Hepatocyte (in vitro differentiated cells): ENCODE results near the gene IER3. TPM values are rescaled to one million over a fixed set of nuclear protein-coding genes. Genes with fewer than 3 reads are reported as not detected.

Experiments
- DNase-seq: peaks from one replicate; pipeline ENCODE4 v3.0.0-alpha.2; 2016; ENCODE audit warnings: low spot score
- H2AFZ ChIP-seq: fragments of 200-600 bp; sonication (generic); 2 replicates; pipeline ENCODE4 v1.6.0; 2016; ENCODE audit warnings: antibody characterized with exemption, mild to moderate bottlenecking
- H3K27ac ChIP-seq: fragments of 200-600 bp; sonication (generic); 2 replicates; pipeline ENCODE4 v1.5.1; 2016; ENCODE audit warnings: mild to moderate bottlenecking
- H3K27me3 ChIP-seq: fragments of 200-600 bp; sonication (generic); 2 replicates; pipeline ENCODE4 v1.6.1; 2016
- H3K36me3 ChIP-seq: fragments of 200-600 bp; sonication (generic); replicated peaks from 2 replicates; pipeline ENCODE4 v1.5.1; 2016; ENCODE audit warnings: low read depth; ENCODE audit not compliant: insufficient read depth
- H3K4me1 ChIP-seq: fragments of 200-600 bp; sonication (generic); 2 replicates; pipeline ENCODE4 v1.5.1; 2016; ENCODE audit warnings: mild to moderate bottlenecking, moderate library complexity; ENCODE audit not compliant: insufficient read depth
- H3K4me2 ChIP-seq: fragments of 200-600 bp; sonication (generic); 2 replicates; pipeline ENCODE4 v1.6.0; 2016
- H3K4me3 ChIP-seq: fragments of 200-600 bp; sonication (generic); 2 replicates; pipeline ENCODE4 v1.5.1; 2016; ENCODE audit warnings: mild to moderate bottlenecking
- H3K79me2 ChIP-seq: fragments of 200-600 bp; sonication (generic); 2 replicates; pipeline ENCODE4 v1.6.0; 2017; ENCODE audit warnings: mild to moderate bottlenecking
- H3K9me2 ChIP-seq: fragments of 200-600 bp; sonication (generic); replicated peaks from 2 replicates; pipeline ENCODE4 v1.6.0; 2017; ENCODE audit warnings: mild to moderate bottlenecking; ENCODE audit not compliant: insufficient read depth
- H3K9me3 ChIP-seq: fragments of 200-600 bp; sonication (generic); 2 replicates; pipeline ENCODE4 v1.5.1; 2016; ENCODE audit warnings: low read depth, mild to moderate bottlenecking
- H4K20me1 ChIP-seq: fragments of 200-600 bp; sonication (generic); 2 replicates; pipeline ENCODE4 v1.6.0; 2016; ENCODE audit warnings: mild to moderate bottlenecking; ENCODE audit not compliant: insufficient read depth, poor library complexity, severe bottlenecking
- CTCF ChIP-seq: fragments of 200-600 bp; sonication (generic); IDR thresholded peaks from 2 replicates; pipeline ENCODE4 v1.5.1; 2016; ENCODE audit warnings: antibody characterized with exemption, mild to moderate bottlenecking; ENCODE audit not compliant: poor library complexity
- EZH2 ChIP-seq: fragments of 200-600 bp; sonication (generic); IDR thresholded peaks from 2 replicates; pipeline ENCODE4 v1.6.1; 2016; ENCODE audit warnings: antibody characterized with exemption, mild to moderate bottlenecking, borderline replicate concordance
- EZH2phosphoT487 ChIP-seq: fragments of 200-600 bp; sonication (generic); IDR thresholded peaks from one replicate; pipeline ENCODE4 v1.6.1; 2018; ENCODE audit warnings: antibody characterized with exemption, mild to moderate bottlenecking, low read depth, moderate library complexity; ENCODE audit not compliant: unreplicated experiment, severe bottlenecking
- WGBS: methylation state at CpG from one replicate; pipeline ENCODE4 v1.1.6; 2016; ENCODE audit warnings: low lambda C conversion rate; ENCODE audit errors: missing lambda C conversion rate; 5-methylcytosine and 5-hydroxymethylcytosine counted together
- polyA plus RNA-seq: library from polyadenylated mRNA; unstranded; fragments of >200 nt; fragmentation: Nextera tagmentation; extraction: Ambion mirVana; gene quantifications from 2 replicates; pipeline ENCODE4 v1.2.1, GENCODE V29; 2016
- total RNA-seq: library from RNA; depleted of rRNA; stranded (reverse); fragments of >200 nt; gene quantifications from 2 replicates; pipeline ENCODE4 v1.2.3, GENCODE V29; 2014

IER3 gene
- total and polyA plus RNA-seq, 2 experiments from 2014 or later: 159 to 193 TPM

GRCh38 chr6:30749554-30750378, 5.4 kb upstream of the IER3 start:
- peak; percentile 87 for DNase-seq
- peak overlapping the region; percentile 35 for H3K4me2 ChIP-seq
- H3K27ac ChIP-seq: peak overlapping the region; percentile 91
- H3K79me2 ChIP-seq: no peaks in the 10 kb centered on the region
- H3K4me1 ChIP-seq: peaks cover 48% of the 10 kb centered on the region
- no peaks in the 10 kb centered on the region for H3K27me3 ChIP-seq
- H3K9me3 ChIP-seq: no peaks in the 10 kb centered on the region
- H3K9me2 ChIP-seq: no peaks in the 10 kb centered on the region
- 59% methylated on average over 12 of the region's 12 CpGs for WGBS
- H2AFZ ChIP-seq: no peak overlapping the region
- no peaks in the 10 kb centered on the region for H3K36me3 ChIP-seq
- H3K4me3 ChIP-seq: no peak overlapping the region
- no peaks in the 10 kb centered on the region for H4K20me1 ChIP-seq
- TF ChIP-seq CTCF (no peak), EZH2phosphoT487 (no peak), EZH2 (no peak)

- peak overlapping the region; percentile 21 for H3K4me2 ChIP-seq
- H3K4me3 ChIP-seq: no peak overlapping the region
- peak overlapping the region; percentile 91 for H3K27ac ChIP-seq
- no peaks in the 10 kb centered on the region for H3K27me3 ChIP-seq
- WGBS: 52% methylated on average over 8 of the region's 8 CpGs
- no peak for DNase-seq
- H4K20me1 ChIP-seq: no peaks in the 10 kb centered on the region
- H3K36me3 ChIP-seq: no peaks in the 10 kb centered on the region
- no peaks in the 10 kb centered on the region for H3K9me3 ChIP-seq
- peaks cover 48% of the 10 kb centered on the region for H3K4me1 ChIP-seq
- TF ChIP-seq EZH2 (no peak), EZH2phosphoT487 (no peak)
- H3K9me2 ChIP-seq: no peaks in the 10 kb centered on the region
- no peak overlapping the region for H2AFZ ChIP-seq
- peaks cover 2% of the 10 kb centered on the region for H3K79me2 ChIP-seq
These were observed 4.6 kb upstream of the IER3 start for GRCh38 chr6:30748851-30749540.

GRCh38 chr6:30747902-30748769, 3.8 kb upstream of the IER3 start:
- 52% methylated on average over 6 of the region's 6 CpGs for WGBS
- H3K36me3 ChIP-seq: no peaks in the 10 kb centered on the region
- no peaks in the 10 kb centered on the region for H3K9me2 ChIP-seq
- no peak for TF ChIP-seq EZH2
- no peaks in the 10 kb centered on the region for H3K9me3 ChIP-seq
- H3K4me2 ChIP-seq: no peak overlapping the region
- H3K27ac ChIP-seq: peak overlapping the region; percentile 91
- peaks cover 11% of the 10 kb centered on the region for H3K79me2 ChIP-seq
- H3K4me3 ChIP-seq: no peak overlapping the region
- H4K20me1 ChIP-seq: no peaks in the 10 kb centered on the region
- peaks cover 46% of the 10 kb centered on the region for H3K4me1 ChIP-seq
- DNase-seq: no peak
- H2AFZ ChIP-seq: no peak overlapping the region
- H3K27me3 ChIP-seq: no peaks in the 10 kb centered on the region

- TF ChIP-seq CTCF (no peak), EZH2phosphoT487 (no peak), EZH2 (no peak)
- Histone ChIP-seq H2AFZ (no peak overlapping the region), H3K79me2 (peaks cover 12% of the 10 kb centered on the region), H3K9me3 (no peaks in the 10 kb centered on the region), H4K20me1 (no peaks in the 10 kb centered on the region), H3K36me3 (no peaks in the 10 kb centered on the region), H3K27ac (peak overlapping the region; percentile 91), H3K4me3 (no peak overlapping the region), H3K27me3 (no peaks in the 10 kb centered on the region), H3K9me2 (no peaks in the 10 kb centered on the region), H3K4me1 (peaks cover 40% of the 10 kb centered on the region), H3K4me2 (no peak overlapping the region)
- WGBS: 80% methylated on average over 1 of the region's 1 CpG
- no peak for DNase-seq
These were observed 2.9 kb upstream of the IER3 start for GRCh38 chr6:30747300-30747687.
